Left lobe of liver (tissue), 2 donors: ENCODE results near the gene SLC23A2. TPM values are rescaled to one million over a fixed set of nuclear protein-coding genes. Genes with fewer than 3 reads are reported as not detected.

Experiments used
- ATAC-seq: fragments of 200-7000 bp; cut with Tn5 transposase; one replicate; pipeline ENCODE4 v1.9.1; 2020; ENCODE audit warnings: mild to moderate bottlenecking, moderate library complexity
- DNase-seq: peaks from one replicate; pipeline ENCODE4 v3.0.0-alpha.2; 2020; ENCODE audit warnings: low spot score
- total RNA-seq: library from RNA; stranded (reverse); gene quantifications from one replicate; pipeline ENCODE4 v1.2.1, GENCODE V29; 2021
- donor health status: DM: no; HTN: no; CAD: no; lungs with moderate emphysema.
- donor health status: DM: no; HTN: yes; CAD: no.

Gene SLC23A2
- total RNA-seq, 1 donor from 2014 or later: 27.4 TPM

- ATAC-seq (no peak), DNase-seq (peak; percentile 35)
Measured at GRCh38 chr20:4853757-4854560, 147.4 kb downstream of the SLC23A2 start.

DNA sequence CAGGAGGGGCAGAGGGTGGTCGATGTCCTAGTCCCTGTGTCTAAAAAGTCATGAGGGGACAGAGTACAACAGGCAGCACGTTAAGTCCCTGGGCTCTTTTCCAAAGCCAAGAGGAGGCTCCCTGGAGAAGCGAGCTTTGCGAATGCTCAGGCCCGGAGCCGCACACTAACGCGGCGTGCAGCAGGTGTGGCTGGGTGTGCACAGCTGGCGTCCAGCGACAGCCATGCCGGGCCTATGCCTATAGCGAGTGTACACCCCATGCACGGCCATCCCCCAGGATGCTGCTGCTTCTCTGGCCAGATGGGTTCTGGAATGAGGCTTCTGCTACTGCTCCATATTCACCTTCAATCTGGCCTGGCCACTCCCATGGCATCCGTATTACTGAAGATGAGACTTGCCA, 148.3 kb downstream of the SLC23A2 start:
- ATAC-seq: no peak

DNA sequence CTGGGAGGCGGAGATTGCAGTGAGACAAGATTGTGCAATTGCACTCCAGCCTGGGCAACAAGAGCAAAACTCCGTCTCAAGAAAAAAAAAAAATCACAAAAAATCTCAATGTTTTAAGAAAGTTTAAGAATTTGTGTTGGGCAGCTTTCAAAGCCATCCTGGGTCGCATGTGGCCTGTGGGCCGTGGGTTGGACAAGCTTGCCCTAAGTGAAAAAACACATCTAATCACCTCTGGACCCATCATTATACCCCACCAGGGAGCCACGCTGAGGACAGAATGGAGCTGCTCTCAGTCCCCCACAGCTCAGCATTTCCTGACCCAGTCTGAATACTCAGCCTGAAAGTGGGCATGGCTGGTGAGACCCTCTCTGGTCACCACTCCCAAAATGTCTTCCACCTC, 150.3 kb downstream of the SLC23A2 start:
- peak; percentile 34 for DNase-seq
- no peak for ATAC-seq

More for the DNA sequence above, 148.3 kb downstream of the SLC23A2 start:
- peak; percentile 42 for DNase-seq

DNA sequence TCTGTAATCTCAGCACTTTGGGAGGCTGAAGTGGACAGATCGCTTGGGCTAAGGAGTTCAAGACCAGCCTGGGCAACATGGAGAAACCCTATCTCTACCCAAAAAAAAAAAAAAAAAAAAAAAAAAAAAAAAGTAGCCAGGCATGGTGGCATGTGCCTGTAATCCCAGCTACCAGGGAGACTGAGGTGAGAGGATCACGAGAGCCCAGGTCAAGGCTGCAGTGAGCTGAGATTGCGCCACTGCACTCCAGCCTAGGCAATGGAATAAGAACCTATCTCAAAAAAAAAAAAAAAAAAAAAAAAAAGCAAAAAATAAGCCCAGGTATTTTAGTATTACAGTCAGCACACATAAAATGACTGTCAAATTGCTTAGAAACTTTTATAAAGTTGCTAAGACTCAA, 152.5 kb downstream of the SLC23A2 start:
- ATAC-seq (peak; percentile 39), DNase-seq (peak; percentile 42)

- ATAC-seq (peak; percentile 27), DNase-seq (no peak)
Measured at GRCh38 chr20:4848041-4848440, 153.3 kb downstream of the SLC23A2 start.

GRCh38 chr20:4846821-4847220, 154.5 kb downstream of the SLC23A2 start:
- no peak for ATAC-seq
- no peak for DNase-seq

- no peak for ATAC-seq
- no peak for DNase-seq
Measured at GRCh38 chr20:4844751-4845465, 156.4 kb downstream of the SLC23A2 start.

DNA sequence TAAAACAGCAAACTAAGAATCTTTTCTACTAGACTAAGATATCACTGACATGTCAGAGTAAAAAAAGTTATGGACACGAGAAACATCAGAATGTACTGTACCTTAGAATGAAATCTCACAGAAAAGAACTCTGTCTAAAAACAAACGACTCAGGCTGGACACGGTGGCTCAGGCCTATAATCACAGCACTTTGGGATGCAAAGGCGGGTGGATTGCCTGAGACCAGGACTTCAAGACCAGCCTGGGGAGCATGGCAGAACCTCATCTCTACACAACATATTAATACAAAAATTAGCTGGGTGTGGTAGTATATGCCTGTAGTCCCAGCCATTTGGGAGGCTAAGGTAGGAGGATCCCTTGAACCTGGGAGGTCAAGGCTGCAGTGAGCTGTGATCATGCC, 157.0 kb downstream of the SLC23A2 start:
- ATAC-seq: no peak
- no peak for DNase-seq

DNA sequence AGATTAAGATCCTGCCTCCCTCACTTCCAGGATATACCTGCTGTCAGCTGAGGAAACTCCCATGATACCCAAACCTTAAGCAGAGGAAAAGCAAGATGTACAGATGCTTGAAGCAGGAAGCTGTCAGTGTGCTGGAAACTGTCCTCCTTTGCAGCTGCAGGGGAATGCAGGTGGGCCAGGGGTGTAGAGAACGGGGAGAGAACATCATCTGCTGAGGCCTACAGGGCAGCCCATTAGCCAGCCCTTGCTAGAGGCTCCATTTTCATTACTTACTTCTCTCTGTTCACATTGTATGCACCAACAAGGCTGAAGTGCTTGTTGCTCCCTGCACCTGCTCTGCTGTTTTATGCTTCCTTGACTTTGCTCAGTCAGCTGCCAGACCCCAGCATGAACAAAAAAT, 160.5 kb downstream of the SLC23A2 start:
- ATAC-seq (no peak), DNase-seq (no peak)

DNA sequence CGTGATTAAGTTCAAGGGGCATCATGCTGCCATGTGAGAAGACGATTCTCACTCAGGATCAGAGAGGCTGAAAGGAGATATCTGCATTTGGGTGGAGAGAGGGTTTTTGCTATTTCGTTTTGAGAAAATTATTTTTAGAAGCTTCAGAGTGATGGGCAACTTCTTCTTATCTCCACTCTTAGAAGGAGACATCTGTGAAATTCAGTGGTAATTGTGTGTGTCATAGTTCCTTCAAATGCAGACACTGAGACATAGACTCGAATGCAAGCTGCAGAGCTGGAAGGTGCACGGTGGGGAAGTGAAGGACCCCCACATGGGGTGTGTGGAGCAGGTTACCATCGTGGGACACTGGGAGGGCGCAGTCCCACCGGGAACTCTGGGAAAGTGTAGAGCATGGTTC, 162.8 kb downstream of the SLC23A2 start:
- ATAC-seq (no peak), DNase-seq (no peak)

DNA sequence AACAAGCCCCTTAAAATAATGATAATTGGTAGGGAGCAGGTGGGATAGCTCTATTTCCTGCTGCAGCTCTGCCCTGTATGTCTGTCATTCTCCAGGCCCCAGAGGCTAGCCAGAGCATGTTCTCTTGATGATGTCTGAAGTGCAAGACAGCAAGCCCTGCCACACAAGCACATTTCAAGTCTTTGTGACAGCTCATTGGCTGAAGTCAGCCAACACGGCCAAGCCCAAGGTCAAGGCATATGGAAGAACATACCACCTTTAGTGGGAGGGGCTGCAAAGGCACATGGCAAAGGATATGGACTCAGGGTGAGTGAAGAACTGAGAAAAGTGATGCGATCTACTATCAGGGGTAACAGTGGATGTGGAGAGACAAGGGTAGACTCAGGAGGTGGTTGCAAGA, 163.6 kb downstream of the SLC23A2 start:
- DNase-seq: no peak
- no peak for ATAC-seq

DNA sequence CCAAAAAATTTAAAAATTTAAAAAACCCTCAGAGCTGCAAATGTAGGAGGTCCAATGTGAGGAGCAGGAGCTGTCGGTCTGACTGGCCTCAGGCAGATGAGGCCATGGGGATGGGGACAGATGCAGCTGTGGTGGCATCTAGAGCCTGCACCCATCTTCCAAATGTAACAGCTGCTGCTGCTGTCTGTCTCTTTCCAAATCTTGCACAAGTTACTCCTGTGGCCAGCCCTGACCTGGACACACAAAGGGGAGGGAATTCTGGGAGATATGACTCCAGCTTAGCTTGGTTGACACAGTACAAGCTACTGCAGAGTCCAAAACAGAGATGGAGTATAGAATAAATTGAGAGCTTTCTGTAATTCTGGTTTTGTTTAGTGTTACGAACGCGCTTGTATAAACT, 164.4 kb downstream of the SLC23A2 start:
- ATAC-seq (peak; percentile 78), DNase-seq (no peak)

DNA sequence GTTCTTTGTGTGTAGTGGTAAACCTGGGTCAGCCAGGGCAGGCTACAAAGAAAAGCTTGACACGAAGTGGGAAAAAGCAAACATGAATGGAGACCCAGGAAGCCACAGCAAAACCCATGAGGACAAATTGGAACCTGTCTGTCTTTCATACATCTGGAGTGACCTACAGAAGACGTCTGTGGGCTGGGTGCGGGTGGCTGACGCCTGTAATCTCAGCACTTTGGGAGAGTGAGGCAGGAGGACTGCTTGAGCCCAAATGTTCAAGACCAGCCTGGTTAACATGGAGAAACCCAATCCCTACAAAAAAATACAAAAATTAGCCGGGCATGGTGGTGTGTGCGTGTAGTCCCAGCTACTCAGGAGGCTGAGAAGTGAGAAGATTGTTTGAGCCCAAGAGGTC, 164.8 kb downstream of the SLC23A2 start:
- ATAC-seq: no peak

DNA sequence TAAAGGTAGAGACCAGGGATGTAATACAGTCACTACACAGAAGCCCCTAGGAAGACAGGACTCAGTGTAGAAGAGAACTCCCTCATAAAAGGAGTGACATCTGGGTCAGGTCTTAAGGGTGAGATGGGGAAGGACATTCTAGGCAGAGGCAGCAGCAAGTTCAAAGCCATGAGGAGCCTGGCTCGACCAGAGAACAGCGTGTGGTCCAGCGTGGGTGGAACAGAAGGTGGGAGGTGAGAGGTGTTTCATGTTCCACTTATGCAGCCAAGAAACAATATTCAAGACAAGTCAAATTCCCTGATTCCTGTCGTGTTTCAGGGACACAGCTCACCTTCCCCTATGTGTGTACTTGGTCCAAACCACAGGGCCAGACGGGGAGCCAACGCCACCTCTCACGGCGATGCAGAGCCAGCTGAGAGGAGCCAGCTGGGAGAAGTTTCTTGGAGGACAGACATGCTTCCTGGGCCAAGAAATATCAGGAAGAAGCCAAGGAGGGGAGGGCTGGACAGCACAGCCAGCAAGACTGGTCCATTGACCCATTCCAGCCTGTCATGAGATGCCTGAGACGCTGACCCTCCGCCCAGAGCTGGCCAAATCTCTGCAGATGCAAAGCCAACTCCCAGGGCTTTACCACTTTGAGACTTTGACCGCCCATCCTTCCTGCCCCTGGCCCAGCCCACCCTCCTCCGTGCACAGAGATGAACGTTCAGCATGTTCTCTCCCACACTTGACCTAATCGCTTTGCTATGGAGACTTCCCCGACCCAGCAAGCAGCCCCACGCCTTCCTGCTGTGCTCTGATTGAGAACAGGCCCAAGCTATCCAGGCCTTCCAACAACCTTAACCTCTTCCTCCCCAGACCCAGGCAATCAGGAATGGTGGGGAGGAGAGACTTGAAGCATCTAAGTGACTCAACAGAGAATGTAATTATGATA, 165.8 kb downstream of the SLC23A2 start:
- DNase-seq (peak; percentile 45), ATAC-seq (peak; percentile 56)

More for the DNA sequence above, 164.8 kb downstream of the SLC23A2 start:
- DNase-seq: no peak

- ATAC-seq (no peak), DNase-seq (no peak)
Measured at GRCh38 chr20:4833074-4833728, 168.1 kb downstream of the SLC23A2 start.

- ATAC-seq (no peak), DNase-seq (no peak)
Measured at GRCh38 chr20:4832469-4832868, 168.8 kb downstream of the SLC23A2 start.

DNA sequence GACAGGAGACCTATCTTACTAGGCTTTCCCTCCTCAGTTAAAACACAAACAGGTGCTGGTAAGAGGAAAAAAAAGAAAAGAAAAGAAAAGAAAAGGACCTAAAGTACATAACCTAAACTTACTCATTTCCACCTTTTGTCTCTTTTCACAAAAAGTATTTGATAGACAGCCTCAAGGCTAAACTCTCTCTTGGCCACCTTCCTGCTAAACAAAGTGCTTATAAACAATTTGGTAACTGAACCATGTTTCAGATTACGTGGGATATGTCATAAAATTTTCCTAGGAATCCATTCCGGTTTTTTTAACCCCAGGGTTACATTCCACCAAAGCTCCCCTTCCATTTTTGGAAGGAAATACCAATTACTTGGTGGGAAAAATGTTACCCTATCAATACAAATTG, 170.6 kb downstream of the SLC23A2 start:
- ATAC-seq (no peak), DNase-seq (no peak)

- DNase-seq (no peak), ATAC-seq (no peak)
Measured at GRCh38 chr20:4830259-4830658, 171.1 kb downstream of the SLC23A2 start.

DNA sequence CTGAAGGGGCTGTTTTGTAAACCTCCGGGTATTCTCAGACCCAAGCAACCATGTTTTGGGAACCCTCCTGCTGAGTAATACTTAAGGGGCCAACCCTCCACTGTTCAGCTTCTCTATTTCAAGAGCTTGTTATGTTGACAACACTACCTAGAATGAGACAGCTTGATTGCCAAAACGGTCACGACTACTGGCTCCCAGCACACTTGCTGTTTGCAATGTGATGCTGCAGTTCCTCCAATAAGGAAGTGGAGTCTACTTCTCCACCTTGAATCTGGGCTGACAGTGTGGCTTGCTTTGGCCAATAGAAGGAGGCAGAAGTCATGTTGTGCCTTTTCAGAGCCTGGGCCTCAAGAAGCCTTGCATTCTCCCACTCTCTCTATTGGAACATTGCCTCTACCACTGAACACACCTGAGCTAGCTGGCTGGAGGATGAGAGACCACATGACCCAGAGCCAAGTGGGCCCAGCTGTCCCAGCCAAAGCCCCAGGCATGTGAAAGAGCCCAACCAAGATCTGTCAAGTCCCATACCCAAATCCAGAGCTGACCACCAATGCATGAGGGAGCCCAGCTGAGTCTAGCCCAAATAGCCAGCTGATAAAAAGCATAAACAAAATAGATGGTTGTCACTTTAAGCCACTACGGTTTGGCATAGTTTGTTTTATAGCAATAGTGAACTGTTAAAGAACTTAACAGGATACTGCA, 171.6 kb downstream of the SLC23A2 start:
- ATAC-seq: no peak
- peak; percentile 45 for DNase-seq
